Measurements from ENCODE around the gene P2RY2.

The P2RY2 gene

DNA sequence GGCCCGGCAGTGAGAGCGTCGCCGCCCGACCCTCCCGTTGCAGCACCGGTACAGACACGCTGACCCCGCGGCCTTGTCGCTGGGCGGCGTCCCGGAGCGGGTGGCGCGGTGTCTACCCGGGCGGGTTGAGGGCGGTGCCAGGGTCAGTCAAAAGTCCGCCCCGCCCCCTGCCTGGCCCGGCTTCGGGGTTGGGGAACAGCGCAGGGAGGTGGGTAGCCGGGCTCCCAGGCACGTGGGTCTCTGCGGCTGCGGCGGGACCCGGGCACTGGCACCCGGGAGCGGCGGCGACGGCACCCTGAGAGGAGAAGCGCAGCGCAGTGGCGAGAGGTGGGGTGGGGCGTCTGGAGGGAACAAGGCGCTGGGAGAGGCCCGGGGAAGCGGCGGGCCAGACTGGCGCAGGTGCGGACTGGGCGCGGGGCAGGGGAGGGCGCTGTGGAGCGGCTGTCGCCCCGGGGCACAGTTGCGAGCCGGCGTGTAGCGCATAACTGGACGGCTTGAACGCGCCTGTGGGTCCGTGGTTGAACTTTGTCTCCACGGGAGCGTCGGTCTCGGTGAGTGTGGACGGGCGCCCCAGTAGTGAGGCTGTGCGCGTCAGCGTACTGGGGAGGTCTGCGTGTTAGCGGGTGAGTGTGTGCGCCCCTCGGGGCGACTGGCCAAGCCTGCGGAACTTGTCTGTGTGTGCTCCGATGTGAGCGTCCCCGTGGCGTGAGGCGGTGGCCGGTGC is at the start of gene P2RY2:
Gene P2RY2 (plus strand): TSS at position 176 of the 724 bp plus-strand sequence. CDS start 15,879 bp downstream, outside the sequence.
- no peak for DNase-seq (ENCODE audit: low read depth)

DNA sequence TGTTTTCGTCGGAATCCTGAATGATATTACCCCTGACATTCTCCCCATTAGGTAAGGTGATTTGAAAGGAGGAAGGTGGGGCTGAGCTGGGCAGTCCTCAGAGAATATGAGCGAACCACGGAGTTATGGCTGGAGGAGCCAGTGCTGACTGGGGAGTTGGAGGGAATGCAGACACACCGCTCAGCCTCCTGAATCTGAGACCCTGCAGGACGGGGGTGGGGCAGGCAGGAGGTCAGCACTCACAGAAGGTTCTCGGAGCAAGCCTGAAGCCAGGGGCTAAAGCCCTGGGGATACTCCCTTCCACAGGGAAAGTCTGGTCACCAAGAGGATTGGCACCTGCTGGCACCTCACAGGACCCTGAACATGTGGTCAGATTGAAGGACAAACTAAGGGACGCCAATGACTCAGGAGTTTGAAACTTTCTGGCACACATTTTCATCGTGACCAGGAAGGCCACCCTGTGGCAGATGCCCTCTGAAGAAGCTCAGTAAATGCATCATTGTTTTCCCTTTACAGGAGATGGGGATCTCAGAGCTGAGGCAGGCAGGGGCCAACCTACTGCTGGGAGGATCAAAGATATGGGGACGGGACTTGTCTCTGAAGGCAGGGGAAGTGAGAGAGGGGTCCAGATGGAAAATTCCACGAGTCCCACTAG is 49.0 kb upstream of the P2RY2 start:
- DNase-seq (ENCODE audit: low read depth), result no peak

DNA sequence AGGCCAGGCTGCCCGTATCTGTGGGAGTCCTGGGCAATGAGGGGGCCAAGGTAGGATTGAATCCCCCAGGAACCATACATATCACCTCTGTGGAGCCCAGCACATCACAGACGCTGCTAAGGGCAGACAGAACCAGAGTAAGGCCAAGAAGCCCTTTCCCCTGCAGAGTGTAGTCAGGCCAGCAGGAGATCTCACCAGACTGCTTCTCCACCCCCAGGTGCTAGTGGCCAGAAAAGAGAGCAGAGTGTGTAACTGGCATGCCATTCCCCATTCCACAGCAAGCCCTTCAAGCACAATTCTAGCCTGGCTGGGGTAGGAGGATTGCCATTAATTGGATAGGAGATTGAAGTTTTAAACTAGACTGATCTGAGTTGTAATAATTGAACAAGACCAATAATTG is 47.9 kb upstream of the P2RY2 start:
- no peak for DNase-seq (ENCODE audit: low read depth)

DNA sequence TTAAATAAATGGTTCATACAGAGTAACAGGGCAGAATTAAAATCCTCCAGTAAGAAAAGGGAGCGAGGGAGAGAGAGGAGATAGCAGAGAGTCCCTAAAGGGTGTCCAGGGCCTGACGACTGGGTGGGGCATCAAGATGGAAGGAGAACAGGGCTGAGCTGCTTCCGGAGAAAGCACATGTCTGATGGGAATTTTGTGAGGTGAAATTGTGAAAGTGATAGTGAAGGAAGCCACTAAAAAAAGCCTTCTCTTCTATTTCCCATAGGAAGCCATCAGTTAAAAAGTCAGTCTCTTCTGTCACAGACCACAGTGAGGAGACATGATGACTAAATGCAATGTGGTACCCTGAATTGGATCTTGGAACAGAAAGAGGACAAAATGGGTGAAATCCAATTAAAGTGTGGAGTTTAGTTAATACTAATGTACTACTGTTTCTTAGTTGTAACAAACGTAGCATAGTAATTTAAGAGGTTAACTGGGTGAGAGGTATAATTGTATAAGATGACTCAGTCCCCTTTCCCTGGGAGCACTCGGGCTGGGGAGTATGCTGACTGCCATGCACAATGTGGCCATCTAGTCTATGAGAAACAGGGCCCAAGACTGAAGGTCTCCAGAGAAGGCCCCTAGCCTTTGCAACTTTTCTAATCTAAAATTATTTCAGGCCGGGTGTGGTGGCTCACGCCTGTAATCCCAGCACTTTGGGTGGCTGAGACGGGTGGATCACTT is 46.5 kb upstream of the P2RY2 start:
- DNase-seq (ENCODE audit: low read depth), result no peak

DNA sequence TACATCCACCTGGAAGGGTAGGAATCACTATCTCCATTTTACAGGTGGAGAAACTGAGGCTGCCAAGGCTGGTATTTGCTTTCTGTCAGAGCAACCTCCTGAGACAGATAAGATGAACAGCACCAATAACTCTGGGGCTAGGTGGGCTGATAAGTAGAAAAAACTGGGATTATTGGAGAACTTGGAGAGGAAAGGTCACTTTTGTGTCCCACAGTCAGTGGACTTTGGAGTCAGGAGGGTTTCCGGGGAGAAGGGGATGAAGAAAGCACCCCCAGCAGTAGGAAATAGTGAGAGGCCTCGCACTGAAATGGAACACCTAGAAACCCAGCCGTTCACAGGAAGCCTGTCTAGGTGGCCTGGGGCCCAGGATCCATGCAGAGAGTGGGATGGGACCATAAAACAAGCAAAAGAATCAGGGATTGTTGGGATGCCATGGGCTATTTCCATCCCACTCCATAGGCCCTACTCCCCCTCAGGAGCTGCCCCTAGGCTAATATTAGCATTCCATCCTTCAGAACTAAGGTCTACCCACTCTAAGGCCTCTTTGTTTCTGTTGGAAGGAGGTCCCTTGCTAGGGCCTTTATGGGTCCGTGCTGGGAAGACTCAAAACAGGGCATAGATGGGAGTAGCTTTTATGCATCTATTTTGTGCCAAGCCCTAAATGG is 45.0 kb upstream of the P2RY2 start:
- no peak for DNase-seq (ENCODE audit: low read depth)

DNA sequence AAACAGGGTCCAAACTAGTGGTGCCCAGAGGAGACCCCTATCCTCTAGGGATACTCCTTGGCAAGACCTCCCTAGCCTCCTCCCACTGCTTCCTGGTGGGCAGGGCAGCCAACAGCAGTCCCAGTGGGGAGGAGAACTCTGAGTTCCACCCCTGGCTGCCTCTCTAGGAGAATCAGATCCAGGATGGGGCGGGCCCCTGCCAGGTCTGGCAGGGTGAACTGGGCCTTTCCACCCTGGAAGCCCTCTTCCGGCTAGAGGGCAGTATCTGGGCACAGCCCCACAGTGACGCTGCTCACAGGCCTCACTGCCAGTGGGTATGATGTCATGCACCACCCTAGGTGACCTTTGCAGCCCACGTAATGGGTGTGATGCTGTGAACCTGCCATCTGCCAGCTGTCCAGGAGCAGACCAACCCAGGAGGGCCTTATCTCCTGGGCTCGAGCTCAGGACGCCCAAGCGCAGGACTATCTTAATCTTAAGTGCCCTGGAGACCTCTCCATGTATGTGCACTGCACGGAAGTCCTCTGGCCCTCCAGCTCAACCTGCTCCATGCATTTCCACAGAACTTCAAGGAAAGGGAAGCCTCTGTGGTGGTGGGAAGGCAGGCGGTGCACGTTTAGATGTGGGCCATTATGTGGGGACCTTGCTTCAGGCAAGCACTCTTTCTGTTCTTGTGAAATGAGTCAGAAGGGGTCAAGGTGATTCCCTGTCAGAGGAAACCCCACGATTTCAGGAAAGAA is 44.2 kb upstream of the P2RY2 start:
- DNase-seq (ENCODE audit: low read depth), result no peak

DNA sequence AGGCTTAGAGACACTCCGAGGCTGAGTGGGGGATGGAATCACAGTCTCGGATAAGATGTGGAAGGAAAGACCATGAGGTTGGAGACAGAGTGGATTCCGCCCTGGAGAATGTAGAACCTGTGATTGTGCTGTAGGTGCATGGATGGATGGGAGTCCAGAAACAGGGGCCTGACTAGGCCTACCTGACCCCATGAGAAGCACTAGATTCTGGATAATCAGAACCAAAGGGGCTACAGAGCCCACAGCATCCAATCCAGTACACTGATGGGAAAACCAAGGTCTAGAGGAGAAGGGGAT is 43.6 kb upstream of the P2RY2 start:
- DNase-seq (ENCODE audit: low read depth), result no peak

DNA sequence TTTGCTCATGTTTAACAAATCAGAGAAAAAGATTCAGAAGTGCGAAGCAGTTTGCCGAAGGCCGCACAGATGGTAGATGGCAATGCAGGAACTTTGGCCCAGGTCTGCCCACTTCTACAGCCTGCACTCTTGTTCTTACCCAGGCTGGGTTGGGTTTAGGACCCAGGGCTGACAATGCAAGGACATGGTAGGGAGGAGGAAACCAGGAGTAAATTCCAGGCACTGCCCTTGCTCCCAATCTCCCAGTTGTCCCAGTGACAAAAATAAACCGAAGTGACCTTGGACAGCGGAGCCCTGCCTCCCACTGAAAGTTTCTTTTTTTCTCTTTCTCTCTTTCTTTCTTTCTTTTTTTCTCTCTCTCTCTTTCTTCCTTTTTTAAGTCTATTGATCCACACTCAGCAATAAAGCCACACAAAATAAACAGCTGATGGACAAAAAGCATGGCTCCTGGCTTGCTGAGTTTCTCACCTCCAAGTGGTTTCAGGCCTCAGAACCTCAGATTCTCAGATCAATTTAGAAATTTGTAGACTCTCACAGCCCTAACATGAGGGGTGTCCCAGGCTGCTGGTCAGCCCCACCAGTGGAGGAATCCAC is 42.4 kb upstream of the P2RY2 start:
- DNase-seq (ENCODE audit: low read depth), result no peak

DNA sequence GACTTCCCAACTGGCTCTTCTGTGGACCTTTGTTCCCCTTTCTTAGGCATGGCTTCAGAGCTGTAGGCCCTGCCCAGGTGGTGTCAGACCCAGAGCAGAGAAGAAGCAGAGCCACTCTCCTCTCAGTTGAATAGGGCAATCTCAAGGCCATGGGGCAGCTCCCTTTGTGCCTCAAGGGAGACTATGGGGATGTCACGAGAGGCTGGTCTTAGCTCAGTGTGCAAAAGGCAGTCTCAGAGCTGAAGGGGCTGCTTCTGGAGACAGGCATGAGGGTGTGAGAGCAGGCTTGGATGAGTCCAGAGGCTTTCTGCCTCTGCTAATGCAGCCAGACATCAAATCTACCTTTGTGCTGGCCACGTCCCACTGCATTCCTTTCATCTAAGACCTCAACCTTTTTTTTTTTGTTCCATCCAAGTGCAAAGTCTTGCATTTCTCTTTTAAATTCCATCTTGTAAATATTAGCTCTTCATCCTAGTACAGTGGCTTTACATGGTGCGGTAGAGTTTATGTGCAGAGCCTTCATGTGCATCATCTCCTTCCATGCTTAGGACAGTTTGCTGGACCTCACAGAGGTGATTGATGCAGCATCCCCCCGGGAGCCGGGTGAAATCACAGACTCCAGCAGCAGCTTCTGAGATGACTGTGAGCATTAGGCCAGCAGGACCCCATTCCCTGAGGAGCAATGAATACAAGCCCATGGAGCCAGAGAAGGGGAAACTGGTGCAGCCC is 41.8 kb upstream of the P2RY2 start:
- no peak for DNase-seq (ENCODE audit: low read depth)

DNA sequence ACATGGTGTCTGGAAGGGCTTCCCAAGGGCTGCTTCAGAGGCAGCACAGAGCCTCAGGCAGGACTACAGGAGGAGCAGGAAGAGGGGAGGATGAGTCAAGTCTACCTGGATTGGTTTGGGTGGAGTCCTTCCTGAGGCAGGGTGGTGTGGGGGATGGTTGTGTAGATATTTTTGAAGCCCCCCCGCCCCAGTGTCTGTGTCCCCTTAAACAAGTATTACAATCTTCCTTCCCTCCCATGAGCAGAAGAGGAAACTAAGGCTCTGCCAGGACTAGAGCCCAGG is 41.3 kb upstream of the P2RY2 start:
- DNase-seq (ENCODE audit: low read depth), result no peak

DNA sequence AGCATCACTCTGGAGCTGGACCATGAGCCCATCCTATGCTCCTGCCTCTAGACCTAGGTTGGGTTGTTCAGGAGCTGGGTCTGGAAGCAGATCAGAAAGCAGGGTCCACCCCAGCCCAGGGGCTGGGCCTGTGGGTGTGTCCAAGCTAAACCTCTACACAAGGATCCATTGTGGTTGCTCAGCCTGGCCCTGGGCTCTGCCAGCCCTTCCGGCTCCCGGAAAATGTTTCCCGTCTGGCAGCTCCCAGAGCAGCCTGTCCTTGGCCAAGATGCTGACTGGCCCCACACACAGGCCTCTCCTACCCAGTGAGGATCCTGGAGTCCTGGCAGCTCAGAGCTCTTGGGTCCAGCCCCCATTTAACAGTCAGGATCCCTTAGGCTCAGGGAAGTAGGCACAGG is 40.7 kb upstream of the P2RY2 start:
- DNase-seq (ENCODE audit: low read depth), result peak; percentile 25

DNA sequence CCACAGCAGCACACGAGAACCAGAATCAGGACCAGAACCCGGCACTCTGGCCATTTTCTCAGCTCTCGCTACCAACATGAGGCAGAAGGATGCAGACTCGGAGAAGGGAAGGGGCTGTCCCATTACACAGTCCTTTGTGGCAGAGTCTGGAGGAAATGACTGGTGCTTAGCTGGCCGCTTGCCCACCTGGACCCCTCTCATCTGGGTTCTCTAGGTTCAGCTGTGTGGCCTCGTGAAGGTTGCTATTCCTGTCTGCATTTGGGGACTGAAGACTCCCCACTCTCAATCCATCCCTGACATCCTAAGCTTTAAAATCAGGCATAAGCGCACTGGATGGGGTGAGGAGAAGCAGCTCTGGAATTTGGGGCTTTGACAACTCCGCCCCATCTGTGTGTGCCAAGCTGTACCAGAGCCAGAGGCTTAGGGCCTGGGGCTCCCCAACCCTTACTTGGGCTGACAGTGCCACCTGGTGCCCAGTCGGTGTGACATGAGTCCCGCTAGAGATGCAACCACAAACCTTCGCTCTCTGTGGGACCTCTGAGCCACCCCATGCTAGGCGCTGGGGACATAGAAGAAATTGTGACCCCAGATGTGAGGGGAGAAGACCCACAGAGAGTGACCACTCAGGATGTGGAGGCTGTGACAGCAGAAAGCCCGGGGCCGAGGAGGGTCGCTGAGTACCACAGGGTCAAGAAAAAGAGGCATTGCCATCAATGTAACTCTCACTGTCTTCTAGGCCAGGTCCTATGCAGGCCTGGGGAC is 40.1 kb upstream of the P2RY2 start:
- peak; percentile 64 for DNase-seq (ENCODE audit: low read depth)

DNA sequence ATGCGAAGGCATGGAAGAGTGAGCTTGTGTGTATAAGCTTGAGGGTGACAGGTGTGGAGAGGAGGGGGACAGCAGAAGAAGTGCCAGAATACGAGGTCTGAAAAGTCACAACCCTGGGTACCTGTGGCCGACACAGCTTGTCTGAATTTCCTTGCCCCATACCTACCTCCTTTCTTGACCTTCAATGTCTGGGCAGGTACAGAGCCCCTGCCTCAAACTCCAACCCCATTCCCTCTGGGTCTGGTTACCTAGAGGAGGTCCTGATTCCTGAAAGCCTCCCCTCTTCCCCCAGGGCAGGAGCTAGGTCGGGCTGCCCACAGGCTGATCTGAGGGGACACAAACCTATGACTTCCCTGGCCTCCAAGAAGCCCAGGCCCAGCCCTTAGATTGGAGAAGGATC is 39.4 kb upstream of the P2RY2 start:
- no peak for DNase-seq (ENCODE audit: low read depth)

DNA sequence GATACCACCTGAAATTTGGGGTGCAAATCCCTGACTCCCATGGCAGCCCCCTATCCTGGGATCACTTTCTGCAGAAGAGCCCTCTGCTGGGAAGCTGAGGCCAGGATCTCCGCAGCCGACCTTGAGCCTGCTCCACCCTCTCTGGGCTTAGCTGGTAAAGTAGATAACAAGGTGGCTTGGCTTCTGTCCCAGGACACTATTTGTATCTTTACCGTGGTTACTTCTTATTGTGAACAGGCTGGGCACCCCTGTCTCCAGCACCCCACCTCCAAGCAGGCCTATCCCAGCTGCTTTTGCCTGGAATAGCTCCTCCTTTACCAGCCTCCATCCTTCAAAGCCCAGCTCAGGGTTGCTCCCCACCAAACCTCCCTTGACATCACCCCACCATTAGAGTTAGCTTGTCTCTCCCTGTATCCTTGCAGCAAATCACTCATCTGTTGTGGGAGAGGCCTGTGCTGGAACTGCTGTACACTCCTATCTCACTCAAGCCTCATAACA is 35.2 kb upstream of the P2RY2 start:
- no peak for DNase-seq (ENCODE audit: low read depth)

DNA sequence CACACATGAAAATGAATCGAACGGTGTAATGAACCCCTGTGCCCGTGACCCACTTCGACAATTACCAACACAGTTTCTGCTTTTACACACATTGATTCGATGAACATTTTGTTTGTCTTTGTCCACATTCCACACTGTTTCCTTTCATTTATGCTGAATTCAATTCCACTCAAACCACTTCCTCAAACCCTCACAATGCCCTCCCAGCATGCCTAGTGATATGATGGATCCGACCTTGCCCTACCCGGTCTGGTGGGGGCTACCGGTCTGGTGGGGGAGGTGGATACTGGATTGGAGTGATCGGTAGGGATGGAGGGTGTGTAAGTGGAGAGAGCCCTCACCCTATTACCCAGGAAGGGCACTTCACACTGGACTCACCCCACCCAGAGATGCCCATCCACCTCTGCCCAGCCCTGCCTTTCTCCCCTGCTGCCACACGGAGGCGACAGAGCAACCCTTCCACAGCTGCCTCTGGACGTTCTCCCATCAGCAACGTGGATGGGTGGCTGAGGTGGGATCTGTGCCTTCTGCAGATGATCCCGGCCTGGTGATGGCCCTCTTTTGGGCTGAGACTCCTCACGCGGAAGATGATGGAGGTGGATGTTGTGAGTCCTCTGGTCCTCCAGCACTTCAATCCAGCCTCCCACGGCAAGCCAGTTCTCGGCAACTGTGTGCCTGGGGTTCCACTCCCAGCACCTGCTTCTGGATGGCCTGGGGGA is 33.0 kb upstream of the P2RY2 start:
- DNase-seq (ENCODE audit: low read depth), result peak; percentile 20

DNA sequence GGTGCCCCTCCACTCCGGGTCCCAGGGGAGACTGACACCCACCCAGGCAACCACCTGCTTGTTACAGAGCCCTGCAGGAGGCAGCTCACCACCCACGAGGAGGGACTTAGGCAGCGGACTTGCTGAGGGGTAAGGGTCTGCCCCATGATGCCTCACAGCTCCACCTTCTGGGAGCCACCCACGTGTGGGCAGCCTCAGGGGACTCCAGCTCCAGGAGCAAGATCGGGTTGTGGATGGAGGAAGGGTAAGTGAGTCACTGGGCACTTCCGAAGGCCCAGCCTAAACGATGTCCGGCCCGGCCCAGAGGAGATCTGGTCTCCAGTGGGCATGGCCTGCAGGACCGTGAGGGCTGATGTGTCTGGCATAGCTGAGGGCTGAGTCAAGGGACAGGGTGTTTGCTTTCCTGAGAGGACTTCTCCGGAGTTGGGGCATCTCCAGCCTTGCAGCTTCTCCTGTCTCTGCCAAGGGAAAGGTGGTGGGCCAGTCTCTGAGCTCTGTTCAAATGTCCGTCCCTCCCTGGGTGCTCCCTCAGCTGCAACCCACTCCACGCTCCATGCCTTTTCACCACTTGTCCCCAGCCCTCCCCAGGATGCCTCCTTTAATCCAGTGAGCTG is 32.3 kb upstream of the P2RY2 start:
- peak; percentile 78 for DNase-seq (ENCODE audit: low read depth)

DNA sequence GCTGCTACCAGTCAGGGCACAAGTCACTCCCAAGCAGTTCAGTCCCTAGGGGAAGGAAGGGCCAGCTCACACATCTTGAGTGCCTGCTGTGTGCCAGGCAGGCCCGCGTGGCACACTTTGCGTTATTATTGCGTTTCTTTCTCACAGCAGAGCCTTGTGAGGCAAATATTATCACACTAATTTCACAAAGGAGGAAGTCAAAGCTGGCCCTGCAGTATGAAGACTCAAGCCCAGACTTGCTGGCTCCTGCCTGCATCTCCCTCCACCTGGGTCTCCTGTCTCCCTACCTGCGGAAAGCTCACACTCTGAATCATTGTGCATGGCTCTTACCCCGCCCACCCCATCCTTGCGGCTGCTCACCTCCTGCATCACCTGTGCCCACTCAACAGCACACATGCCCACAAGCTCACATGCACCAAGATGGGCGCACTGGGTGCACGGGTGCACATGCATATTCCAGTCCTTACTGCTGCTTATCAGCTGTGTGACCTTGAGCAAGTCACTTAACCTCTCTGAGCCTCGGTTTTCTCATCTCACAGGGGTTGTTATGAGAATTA is 31.7 kb upstream of the P2RY2 start:
- DNase-seq (ENCODE audit: low read depth), result no peak

DNA sequence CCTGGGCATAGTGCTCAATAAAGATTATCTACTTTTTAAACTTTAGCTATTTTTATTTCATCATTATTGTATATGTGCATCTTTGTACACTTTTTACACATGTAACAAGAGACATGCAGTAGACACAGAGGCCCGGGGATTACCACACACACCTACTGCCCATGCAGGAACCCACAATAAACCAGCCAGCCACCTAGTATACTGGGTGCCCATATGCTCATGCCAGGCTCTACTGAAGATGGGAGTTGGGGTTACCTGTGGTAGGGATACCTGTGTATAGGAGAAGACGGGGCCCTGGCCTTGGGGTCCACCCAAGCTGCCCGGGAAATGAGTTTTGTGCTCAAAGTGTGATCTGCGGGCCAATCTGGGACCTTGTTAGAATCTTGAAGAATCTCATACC is 31.2 kb upstream of the P2RY2 start:
- no peak for DNase-seq (ENCODE audit: low read depth)

DNA sequence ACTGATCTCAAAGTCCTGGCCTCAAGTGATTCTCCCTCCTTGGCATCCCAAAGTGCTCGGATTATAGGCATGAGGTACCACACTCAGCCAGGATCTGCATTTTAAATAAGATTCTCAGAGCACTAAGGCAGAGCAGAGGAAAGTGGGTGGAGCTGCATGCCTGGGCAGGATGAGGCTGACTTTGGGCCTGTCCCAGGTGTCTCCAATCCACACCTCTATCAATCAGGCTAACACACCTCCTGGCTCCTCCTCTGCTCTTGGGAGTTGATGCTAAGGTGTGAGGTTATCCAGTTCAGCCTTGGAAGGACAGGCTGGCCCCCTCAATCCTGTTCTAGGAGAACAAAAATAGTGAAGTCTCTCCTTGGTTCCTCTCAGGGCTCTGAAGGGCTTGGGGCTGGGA is 30.2 kb upstream of the P2RY2 start:
- no peak for DNase-seq (ENCODE audit: low read depth)
